ENCODE measurements around the gene MLEC.

Gene MLEC

DNA sequence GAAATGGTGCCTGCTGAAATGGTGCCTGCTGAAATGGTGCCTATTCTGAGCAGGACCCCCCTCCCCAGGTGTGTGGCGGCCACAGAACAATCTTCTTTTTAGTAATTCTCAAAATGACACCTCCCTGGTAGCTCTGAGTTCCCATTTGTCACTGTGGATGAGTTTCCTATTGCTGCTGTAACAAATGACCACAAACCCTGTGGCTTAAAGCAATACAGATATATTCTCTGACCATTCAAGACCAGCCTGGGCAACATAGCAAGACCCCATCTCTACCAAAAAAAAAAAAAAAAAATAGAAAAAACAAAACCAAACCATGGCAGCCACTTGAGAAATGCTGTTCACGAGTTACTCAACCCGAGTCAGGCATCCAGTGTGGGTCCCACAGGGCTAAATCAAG is 46.6 kb downstream of the MLEC start:
- Histone ChIP-seq H3K36me3 (ENCODE audit: control insufficient read depth, insufficient read depth, low read length) (no peaks in the 10 kb centered on the region; the same call in 1 of the 2 replicates), H3K4me1 (ENCODE audit: control insufficient read depth, insufficient read depth, low read length) (no peaks in the 10 kb centered on the region; the same call in 1 of the 2 replicates), H3K9me3 (ENCODE audit: control insufficient read depth, insufficient read depth, low read length) (no peaks in the 10 kb centered on the region), H3K27ac (ENCODE audit: low read length) (no peak overlapping the region), H3K27me3 (ENCODE audit: control insufficient read depth, insufficient read depth, low read length) (no peaks in the 10 kb centered on the region), H3K4me3 (ENCODE audit: low read length) (no peak overlapping the region)
- WGBS (ENCODE audit: insufficient coverage, insufficient read length): no CpG with 5 or more reads among the region's 3 CpGs
- DNase-seq (ENCODE audit: low read depth, low spot score): no peak

DNA sequence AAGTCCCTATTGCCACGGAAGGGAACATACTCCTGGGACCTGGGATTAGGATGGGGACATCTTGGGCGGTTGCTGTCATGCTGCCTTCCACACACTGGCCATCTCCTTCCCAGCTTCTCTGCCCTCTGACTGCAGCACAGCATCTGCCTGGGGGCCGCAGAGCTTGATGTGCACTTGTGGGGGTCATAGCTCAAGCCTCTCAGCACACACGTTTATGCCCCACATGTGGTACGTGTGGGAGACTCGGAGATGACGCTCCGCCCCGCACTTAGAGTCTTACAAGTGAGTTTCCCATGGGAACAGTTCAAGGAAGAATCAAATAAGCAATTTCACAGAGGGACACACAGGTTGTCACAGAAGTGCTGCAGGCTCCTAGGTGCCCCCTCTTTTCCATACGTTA is 47.3 kb downstream of the MLEC start:
- Histone ChIP-seq H3K36me3 (ENCODE audit: control insufficient read depth, insufficient read depth, low read length) (no peaks in the 10 kb centered on the region; the same call in 1 of the 2 replicates), H3K9me3 (ENCODE audit: control insufficient read depth, insufficient read depth, low read length) (no peaks in the 10 kb centered on the region), H3K4me1 (ENCODE audit: control insufficient read depth, insufficient read depth, low read length) (no peaks in the 10 kb centered on the region; the same call in 1 of the 2 replicates), H3K27ac (ENCODE audit: low read length) (no peak overlapping the region), H3K4me3 (ENCODE audit: low read length) (no peak overlapping the region), H3K27me3 (ENCODE audit: control insufficient read depth, insufficient read depth, low read length) (no peaks in the 10 kb centered on the region)
- WGBS (ENCODE audit: insufficient coverage, insufficient read length): no CpG with 5 or more reads among the region's 10 CpGs
- DNase-seq (ENCODE audit: low read depth, low spot score): no peak

DNA sequence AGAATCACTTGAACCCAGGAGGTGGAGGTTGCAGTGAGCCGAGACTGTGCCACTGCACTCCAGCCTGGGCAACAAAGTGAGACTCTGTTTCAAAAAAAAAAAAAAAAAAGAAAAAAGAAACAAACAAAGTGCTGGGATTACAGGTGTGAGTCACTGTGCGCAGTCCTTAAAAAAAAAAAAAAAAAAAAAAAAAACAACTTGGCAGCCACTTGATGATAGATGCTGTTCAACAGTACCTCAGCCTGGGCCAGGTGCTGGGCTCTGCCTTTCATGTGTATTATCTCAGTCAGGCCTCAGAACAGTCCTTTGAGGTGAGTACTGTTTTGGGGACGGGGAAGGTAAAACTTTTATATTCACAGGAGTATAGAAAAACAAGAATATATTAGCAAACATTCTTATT is 48.2 kb downstream of the MLEC start:
- no peak overlapping the region for H3K4me3 ChIP-seq (ENCODE audit: low read length)
- no peak overlapping the region for H3K27ac ChIP-seq (ENCODE audit: low read length)
- no peak for DNase-seq (ENCODE audit: low read depth, low spot score)
- no peaks in the 10 kb centered on the region; the same call in 1 of the 2 replicates for H3K4me1 ChIP-seq (ENCODE audit: control insufficient read depth, insufficient read depth, low read length)
- no peaks in the 10 kb centered on the region for H3K9me3 ChIP-seq (ENCODE audit: control insufficient read depth, insufficient read depth, low read length)
- no peaks in the 10 kb centered on the region for H3K27me3 ChIP-seq (ENCODE audit: control insufficient read depth, insufficient read depth, low read length)
- H3K36me3 ChIP-seq (ENCODE audit: control insufficient read depth, insufficient read depth, low read length): no peaks in the 10 kb centered on the region; the same call in 1 of the 2 replicates
- WGBS (ENCODE audit: insufficient coverage, insufficient read length): no CpG with 5 or more reads among the region's 3 CpGs

DNA sequence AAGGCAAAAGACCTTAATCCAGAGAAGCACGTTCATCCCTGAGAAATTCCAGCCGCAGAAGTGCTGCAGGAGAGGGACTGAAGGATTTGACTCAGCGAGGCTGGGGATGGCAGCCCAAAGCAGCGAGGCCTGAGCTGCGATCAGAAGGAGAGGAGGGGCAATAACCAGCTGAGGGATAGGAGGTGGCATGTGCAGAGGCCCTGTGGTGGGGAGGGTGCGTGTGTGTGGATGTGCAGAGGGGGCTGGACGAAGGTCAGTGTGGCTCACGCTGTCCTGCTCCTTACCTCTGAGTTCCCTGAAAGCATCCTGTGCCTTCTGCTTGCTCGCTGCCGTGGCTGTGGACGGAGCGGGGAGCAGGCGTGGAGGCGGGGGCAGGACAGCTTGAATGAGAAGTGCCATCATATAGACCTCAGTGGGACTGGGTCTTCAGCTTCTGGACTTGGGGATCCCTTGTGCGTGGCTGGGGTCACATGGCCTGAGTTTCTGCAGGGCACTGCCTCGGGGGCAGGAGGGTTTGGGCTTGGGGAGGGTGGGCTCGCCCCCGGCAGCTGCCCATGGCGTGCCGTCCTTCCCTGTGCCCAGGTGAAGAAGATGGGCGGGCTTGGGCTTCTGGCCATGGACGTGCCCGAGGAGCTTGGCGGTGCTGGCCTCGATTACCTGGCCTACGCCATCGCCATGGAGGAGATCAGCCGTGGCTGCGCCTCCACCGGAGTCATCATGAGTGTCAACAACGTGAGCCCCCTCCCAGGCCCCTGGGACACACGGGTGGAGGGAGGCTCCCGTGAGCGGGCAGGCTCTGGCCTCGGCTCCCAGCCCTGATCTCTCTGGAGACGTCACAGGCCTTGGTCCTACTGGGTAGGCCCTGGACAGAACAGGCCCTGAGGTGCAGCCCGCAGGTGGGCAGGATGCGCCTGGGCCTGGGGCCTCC is 49.7 kb downstream of the MLEC start:
- no peak overlapping the region for H3K4me3 ChIP-seq (ENCODE audit: low read length)
- WGBS (ENCODE audit: insufficient coverage, insufficient read length): no CpG with 5 or more reads among the region's 38 CpGs

DNA sequence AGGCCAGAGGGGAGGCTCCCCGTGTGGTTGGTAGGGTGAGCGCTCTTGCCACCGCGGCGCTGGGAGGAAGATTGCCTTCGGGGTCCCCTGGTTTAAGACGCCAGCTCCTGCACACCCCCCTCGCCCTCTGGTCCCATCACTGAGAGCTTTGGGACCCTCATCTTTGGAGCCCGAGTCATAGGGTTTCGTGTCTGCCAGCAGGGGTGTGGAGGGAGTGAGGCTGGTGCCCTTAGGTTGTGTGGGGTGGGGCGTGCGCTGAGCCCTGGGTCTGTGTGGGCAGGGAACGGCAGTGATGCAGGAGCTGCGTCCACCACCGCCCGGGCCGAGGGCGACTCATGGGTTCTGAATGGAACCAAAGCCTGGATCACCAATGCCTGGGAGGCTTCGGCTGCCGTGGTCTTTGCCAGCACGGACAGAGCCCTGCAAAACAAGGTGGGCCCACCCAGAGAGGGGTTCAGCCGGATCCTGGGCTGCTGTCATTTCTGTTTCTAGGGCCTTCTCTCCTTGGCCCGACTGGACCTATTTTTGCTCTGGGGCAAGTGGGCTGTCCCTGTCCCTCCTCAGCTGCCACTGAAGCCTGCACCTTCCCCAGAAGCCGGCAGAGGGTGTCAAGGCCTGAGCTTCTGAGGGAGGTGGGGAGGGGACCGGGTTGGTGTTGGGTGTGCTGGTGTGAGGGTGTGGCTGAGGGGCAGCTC is 50.8 kb downstream of the MLEC start:
- Histone ChIP-seq H3K4me1 (ENCODE audit: control insufficient read depth, insufficient read depth, low read length) (no peaks in the 10 kb centered on the region; the same call in 1 of the 2 replicates), H3K9me3 (ENCODE audit: control insufficient read depth, insufficient read depth, low read length) (no peaks in the 10 kb centered on the region), H3K36me3 (ENCODE audit: control insufficient read depth, insufficient read depth, low read length) (no peaks in the 10 kb centered on the region; the same call in 1 of the 2 replicates), H3K4me3 (ENCODE audit: low read length) (no peak overlapping the region), H3K27ac (ENCODE audit: low read length) (no peak overlapping the region), H3K27me3 (ENCODE audit: control insufficient read depth, insufficient read depth, low read length) (no peaks in the 10 kb centered on the region)
- no CpG with 5 or more reads among the region's 25 CpGs for WGBS (ENCODE audit: insufficient coverage, insufficient read length)
- no peak for DNase-seq (ENCODE audit: low read depth, low spot score)

More for the DNA sequence above, 49.7 kb downstream of the MLEC start:
- H3K36me3 ChIP-seq (ENCODE audit: control insufficient read depth, insufficient read depth, low read length): no peaks in the 10 kb centered on the region; the same call in 1 of the 2 replicates
- H3K9me3 ChIP-seq (ENCODE audit: control insufficient read depth, insufficient read depth, low read length): no peaks in the 10 kb centered on the region
- no peaks in the 10 kb centered on the region for H3K27me3 ChIP-seq (ENCODE audit: control insufficient read depth, insufficient read depth, low read length)
- H3K4me1 ChIP-seq (ENCODE audit: control insufficient read depth, insufficient read depth, low read length): no peaks in the 10 kb centered on the region; the same call in 1 of the 2 replicates
- DNase-seq (ENCODE audit: low read depth, low spot score): no peak
- H3K27ac ChIP-seq (ENCODE audit: low read length): no peak overlapping the region

DNA sequence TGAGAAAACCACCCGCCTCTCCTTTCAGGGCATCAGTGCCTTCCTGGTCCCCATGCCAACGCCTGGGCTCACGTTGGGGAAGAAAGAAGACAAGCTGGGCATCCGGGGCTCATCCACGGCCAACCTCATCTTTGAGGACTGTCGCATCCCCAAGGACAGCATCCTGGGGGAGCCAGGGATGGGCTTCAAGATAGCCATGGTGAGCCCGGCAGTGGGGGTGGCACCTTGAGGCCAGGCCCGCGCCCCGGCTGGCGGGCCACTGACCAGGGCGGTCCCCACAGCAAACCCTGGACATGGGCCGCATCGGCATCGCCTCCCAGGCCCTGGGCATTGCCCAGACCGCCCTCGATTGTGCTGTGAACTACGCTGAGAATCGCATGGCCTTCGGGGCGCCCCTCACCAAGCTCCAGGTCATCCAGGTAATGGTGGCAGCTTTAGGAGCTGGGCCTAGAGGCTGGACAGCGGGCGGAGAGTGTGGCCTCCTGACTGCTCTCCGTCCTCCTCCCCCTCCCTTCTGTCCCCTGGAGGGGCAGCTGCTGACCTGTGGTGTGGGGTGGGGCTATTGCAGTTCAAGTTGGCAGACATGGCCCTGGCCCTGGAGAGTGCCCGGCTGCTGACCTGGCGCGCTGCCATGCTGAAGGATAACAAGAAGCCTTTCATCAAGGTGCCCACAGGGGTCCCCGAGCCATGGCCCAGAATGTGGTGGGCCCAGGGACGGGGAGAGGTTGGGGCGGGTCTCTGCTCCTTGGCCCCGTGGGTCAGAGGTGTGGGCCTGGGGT is 51.5 kb downstream of the MLEC start:
- no peak overlapping the region for H3K27ac ChIP-seq (ENCODE audit: low read length)
- no peak overlapping the region for H3K4me3 ChIP-seq (ENCODE audit: low read length)
- no peaks in the 10 kb centered on the region for H3K27me3 ChIP-seq (ENCODE audit: control insufficient read depth, insufficient read depth, low read length)
- DNase-seq (ENCODE audit: low read depth, low spot score): no peak
- no CpG with 5 or more reads among the region's 31 CpGs for WGBS (ENCODE audit: insufficient coverage, insufficient read length)
- no peaks in the 10 kb centered on the region; the same call in 1 of the 2 replicates for H3K36me3 ChIP-seq (ENCODE audit: control insufficient read depth, insufficient read depth, low read length)
- no peaks in the 10 kb centered on the region for H3K9me3 ChIP-seq (ENCODE audit: control insufficient read depth, insufficient read depth, low read length)
- H3K4me1 ChIP-seq (ENCODE audit: control insufficient read depth, insufficient read depth, low read length): no peaks in the 10 kb centered on the region; the same call in 1 of the 2 replicates

DNA sequence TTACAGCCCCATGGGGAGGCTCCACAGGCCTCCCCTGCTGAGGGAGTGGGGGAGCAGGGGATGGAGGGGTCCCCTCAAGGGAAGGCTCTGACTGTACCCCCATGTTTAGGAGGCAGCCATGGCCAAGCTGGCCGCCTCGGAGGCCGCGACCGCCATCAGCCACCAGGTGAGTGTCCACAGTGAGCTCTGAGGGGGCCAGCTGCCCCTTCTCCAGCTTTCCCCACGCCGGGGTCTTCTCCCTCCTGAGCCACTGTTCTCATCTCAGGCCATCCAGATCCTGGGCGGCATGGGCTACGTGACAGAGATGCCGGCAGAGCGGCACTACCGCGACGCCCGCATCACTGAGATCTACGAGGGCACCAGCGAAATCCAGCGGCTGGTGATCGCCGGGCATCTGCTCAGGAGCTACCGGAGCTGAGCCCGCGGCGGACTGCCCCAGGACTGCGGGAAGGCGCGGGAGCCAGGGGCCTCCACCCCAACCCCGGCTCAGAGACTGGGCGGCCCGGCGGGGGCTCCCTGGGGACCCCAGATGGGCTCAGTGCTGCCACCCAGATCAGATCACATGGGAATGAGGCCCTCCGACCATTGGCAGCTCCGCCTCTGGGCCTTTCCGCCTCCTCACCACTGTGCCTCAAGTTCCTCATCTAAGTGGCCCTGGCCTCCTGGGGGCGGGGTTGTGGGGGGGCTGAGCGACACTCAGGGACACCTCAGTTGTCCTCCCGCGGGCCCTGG is 52.2 kb downstream of the MLEC start:
- H3K27me3 ChIP-seq (ENCODE audit: control insufficient read depth, insufficient read depth, low read length): no peaks in the 10 kb centered on the region
- WGBS (ENCODE audit: insufficient coverage, insufficient read length): no CpG with 5 or more reads among the region's 38 CpGs
- H3K27ac ChIP-seq (ENCODE audit: low read length): no peak overlapping the region
- H3K4me1 ChIP-seq (ENCODE audit: control insufficient read depth, insufficient read depth, low read length): no peaks in the 10 kb centered on the region; the same call in 1 of the 2 replicates
- H3K4me3 ChIP-seq (ENCODE audit: low read length): no peak overlapping the region
- no peaks in the 10 kb centered on the region for H3K9me3 ChIP-seq (ENCODE audit: control insufficient read depth, insufficient read depth, low read length)
- no peaks in the 10 kb centered on the region; the same call in 1 of the 2 replicates for H3K36me3 ChIP-seq (ENCODE audit: control insufficient read depth, insufficient read depth, low read length)
- no peak for DNase-seq (ENCODE audit: low read depth, low spot score)

DNA sequence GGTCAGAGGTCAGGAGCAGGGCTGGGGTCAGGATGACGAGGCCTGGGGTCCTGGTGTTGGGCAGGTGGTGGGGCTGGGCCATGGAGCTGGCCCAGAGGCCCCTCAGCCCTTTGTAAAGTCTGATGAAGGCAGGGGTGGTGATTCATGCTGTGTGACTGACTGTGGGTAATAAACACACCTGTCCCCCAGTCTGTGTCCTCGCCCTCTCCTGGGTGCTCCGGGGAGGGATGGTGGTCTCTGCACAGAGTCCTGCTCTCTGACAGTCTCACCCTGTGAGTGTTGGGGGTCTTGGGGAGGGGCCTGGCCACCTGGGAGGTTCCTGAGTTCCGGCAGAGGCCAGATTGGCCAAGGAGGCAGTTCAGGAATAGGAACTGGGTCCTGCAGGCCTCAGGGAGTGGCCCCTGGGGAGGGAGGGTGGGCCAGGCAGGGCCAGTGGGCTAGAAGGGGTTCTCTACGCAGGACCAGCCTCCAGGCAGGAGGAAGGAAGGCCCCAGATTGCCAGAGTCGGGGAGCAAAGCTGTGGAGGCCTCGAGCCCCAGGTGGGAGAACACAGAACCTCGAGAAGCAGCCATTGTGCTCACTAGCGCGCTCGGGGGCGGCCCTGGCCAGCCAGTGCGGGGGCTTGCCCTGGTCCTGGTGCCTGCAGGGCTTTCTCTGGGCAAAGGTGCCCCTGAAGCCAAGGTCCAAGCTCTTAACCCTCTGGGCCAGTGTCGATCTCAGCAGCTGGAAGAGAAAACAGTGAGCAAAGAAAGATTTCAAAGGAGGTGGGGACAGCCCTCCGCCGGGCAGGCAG is 53.1 kb downstream of the MLEC start:
- WGBS (ENCODE audit: insufficient coverage, insufficient read length): no CpG with 5 or more reads among the region's 16 CpGs
- Histone ChIP-seq H3K27ac (ENCODE audit: low read length) (no peak overlapping the region), H3K4me1 (ENCODE audit: control insufficient read depth, insufficient read depth, low read length) (no peaks in the 10 kb centered on the region; the same call in 1 of the 2 replicates), H3K4me3 (ENCODE audit: low read length) (no peak overlapping the region), H3K36me3 (ENCODE audit: control insufficient read depth, insufficient read depth, low read length) (no peaks in the 10 kb centered on the region; the same call in 1 of the 2 replicates), H3K27me3 (ENCODE audit: control insufficient read depth, insufficient read depth, low read length) (no peaks in the 10 kb centered on the region), H3K9me3 (ENCODE audit: control insufficient read depth, insufficient read depth, low read length) (no peaks in the 10 kb centered on the region)
- DNase-seq (ENCODE audit: low read depth, low spot score): no peak

DNA sequence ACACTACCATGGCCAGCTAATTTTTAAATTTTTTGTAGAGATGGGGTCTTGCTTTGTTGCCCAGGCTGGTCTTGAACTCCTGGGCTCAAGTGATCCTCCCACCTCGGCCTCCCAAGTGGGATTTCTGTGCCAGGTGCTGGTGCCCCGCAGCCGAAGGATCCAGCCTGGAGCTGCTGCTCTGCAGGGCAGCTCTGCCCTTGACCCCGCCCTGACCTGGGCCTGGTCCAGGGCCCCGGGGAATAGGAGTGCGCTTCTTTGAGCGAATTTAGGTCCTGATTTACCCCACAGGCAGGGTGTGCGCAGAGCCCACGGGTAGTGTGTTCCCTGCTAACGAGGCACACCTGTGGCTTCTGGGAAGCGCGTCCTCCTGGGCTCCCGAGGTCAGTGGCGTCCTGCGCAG is 53.9 kb downstream of the MLEC start:
- Histone ChIP-seq H3K4me3 (ENCODE audit: low read length) (no peak overlapping the region), H3K27ac (ENCODE audit: low read length) (no peak overlapping the region), H3K4me1 (ENCODE audit: control insufficient read depth, insufficient read depth, low read length) (no peaks in the 10 kb centered on the region; the same call in 1 of the 2 replicates), H3K36me3 (ENCODE audit: control insufficient read depth, insufficient read depth, low read length) (no peaks in the 10 kb centered on the region; the same call in 1 of the 2 replicates), H3K9me3 (ENCODE audit: control insufficient read depth, insufficient read depth, low read length) (no peaks in the 10 kb centered on the region), H3K27me3 (ENCODE audit: control insufficient read depth, insufficient read depth, low read length) (no peaks in the 10 kb centered on the region)
- no CpG with 5 or more reads among the region's 15 CpGs for WGBS (ENCODE audit: insufficient coverage, insufficient read length)
- no peak for DNase-seq (ENCODE audit: low read depth, low spot score)

Data from iPS DF 6.9 (cell line).